ENCODE results near the gene PDIK1L. TPM values are rescaled to one million over a fixed set of nuclear protein-coding genes. Genes with fewer than 3 reads are reported as not detected.
"Not testable (repeated sequence)": the region's sequence is repeated elsewhere in the genome, so short reads cannot be mapped to it uniquely, and the experiment has no call there.

The PDIK1L gene
- total RNA-seq, 1 donor from 2014 or later: 7.2 TPM

DNA sequence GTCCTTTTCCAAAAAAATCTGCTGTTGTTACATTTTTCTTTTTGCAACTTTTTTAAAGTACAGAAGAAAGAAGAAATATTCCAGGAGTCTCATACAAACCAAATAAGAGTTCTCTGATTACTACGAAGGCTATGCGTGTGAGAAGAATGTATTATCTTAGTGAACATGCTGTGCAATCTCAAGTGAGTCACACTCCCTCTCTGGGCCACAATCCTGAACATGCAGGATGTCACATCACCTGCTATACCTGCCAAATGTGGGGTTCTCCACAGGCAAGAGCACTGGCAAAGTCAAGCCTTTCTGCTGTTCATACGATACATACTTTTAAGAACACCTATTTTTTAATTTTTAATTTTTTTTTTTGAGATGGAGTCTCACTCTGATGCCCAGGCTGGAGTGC lies 22.5 kb upstream of the PDIK1L start:
- H3K27ac Mint-ChIP-seq (ENCODE audit: unreplicated experiment): no peak overlapping the region
- no peak for DNase-seq
- TF ChIP-seq, protein P1, sequence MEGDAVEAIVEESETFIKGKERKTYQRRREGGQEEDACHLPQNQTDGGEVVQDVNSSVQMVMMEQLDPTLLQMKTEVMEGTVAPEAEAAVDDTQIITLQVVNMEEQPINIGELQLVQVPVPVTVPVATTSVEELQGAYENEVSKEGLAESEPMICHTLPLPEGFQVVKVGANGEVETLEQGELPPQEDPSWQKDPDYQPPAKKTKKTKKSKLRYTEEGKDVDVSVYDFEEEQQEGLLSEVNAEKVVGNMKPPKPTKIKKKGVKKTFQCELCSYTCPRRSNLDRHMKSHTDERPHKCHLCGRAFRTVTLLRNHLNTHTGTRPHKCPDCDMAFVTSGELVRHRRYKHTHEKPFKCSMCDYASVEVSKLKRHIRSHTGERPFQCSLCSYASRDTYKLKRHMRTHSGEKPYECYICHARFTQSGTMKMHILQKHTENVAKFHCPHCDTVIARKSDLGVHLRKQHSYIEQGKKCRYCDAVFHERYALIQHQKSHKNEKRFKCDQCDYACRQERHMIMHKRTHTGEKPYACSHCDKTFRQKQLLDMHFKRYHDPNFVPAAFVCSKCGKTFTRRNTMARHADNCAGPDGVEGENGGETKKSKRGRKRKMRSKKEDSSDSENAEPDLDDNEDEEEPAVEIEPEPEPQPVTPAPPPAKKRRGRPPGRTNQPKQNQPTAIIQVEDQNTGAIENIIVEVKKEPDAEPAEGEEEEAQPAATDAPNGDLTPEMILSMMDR (IDR thresholded peaks at IDR 0.05; ENCODE audit: partially characterized antibody, unreplicated experiment): no peak
- H3K4me3 Mint-ChIP-seq (ENCODE audit: unreplicated experiment): no peak overlapping the region
- peaks cover 5% of the 10 kb centered on the region for H3K27me3 Mint-ChIP-seq (ENCODE audit: unreplicated experiment)
- H3K4me1 Mint-ChIP-seq (ENCODE audit: low read depth, unreplicated experiment): no peaks in the 10 kb centered on the region
- peaks cover 3% of the 10 kb centered on the region for H3K9me3 Mint-ChIP-seq (ENCODE audit: unreplicated experiment)
- peaks cover 3% of the 10 kb centered on the region for H3K36me3 Mint-ChIP-seq (ENCODE audit: unreplicated experiment)

DNA sequence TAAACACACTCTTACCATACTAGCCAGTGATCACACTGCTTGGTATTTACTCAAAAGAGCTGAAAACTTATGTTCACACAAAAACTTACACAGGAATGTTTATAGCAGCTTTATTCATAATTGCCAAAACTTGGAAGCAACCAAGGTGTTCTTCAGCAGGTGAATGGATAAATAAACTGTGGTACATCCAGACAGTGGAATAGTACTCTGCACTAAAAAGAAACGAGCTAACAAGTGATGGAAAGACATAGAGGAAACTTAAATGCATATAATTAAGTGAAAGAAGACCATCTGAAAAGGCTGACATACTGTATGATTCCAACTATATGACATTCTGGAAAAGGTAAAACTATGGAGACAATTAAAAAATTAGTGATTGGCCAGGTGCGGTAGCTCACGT lies 20.7 kb upstream of the PDIK1L start:
- TF ChIP-seq, protein P1 (IDR thresholded peaks at IDR 0.05; ENCODE audit: partially characterized antibody, unreplicated experiment): no peak
- peaks cover 5% of the 10 kb centered on the region for H3K27me3 Mint-ChIP-seq (ENCODE audit: unreplicated experiment)
- no peak overlapping the region for H3K4me3 Mint-ChIP-seq (ENCODE audit: unreplicated experiment)
- peaks cover 3% of the 10 kb centered on the region for H3K36me3 Mint-ChIP-seq (ENCODE audit: unreplicated experiment)
- peaks cover 3% of the 10 kb centered on the region for H3K9me3 Mint-ChIP-seq (ENCODE audit: unreplicated experiment)
- peaks cover 6% of the 10 kb centered on the region for H3K4me1 Mint-ChIP-seq (ENCODE audit: low read depth, unreplicated experiment)
- H3K27ac Mint-ChIP-seq (ENCODE audit: unreplicated experiment): no peak overlapping the region
- no peak for DNase-seq

DNA sequence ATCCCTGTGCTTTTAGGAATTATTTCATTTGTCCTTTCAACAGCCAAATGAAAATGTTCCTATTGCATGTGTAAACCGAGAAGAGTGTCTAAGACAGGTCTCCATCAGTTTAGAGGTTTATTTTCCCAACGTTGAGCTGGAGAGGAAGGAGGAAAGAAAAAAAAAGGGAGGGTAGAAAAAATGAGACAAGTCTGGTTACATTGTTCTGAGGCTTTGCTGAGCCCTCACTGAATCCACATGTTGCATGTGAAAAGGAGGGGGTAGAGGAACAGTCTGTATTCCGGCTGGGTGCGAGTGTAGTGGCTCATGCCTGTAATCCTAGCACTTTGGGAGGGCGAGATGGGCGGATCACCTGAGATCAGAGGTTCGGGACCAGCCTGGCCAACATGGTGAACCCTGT lies 19.2 kb upstream of the PDIK1L start:
- Mint-ChIP-seq H3K4me3 (ENCODE audit: unreplicated experiment) (no peak overlapping the region), H3K36me3 (ENCODE audit: unreplicated experiment) (peaks cover 3% of the 10 kb centered on the region), H3K4me1 (ENCODE audit: low read depth, unreplicated experiment) (peaks cover 6% of the 10 kb centered on the region), H3K9me3 (ENCODE audit: unreplicated experiment) (peaks cover 3% of the 10 kb centered on the region), H3K27ac (ENCODE audit: unreplicated experiment) (no peak overlapping the region), H3K27me3 (ENCODE audit: unreplicated experiment) (peaks cover 5% of the 10 kb centered on the region)
- DNase-seq: no peak
- TF ChIP-seq, protein P1 (IDR thresholded peaks at IDR 0.05; ENCODE audit: partially characterized antibody, unreplicated experiment): no peak

DNA sequence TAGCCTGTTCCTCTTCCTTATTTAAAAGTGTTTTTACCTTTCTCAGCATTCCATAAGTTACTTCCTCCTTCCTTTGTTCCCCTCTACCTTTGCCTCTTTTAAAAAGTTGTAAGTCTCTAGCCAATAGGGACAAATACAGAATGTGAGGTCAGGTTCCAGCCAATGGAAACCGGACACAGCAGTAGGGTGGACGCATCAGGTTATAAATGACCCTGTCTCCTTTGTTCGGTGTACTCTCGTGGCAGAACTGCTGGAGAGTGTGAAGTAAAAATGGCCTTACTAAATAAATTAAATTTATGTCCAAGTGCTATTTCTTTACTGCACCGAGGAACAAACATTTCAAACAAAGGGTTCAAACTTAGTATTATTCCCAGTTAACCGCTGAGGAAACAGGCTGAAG lies 18.1 kb upstream of the PDIK1L start:
- H3K9me3 Mint-ChIP-seq (ENCODE audit: unreplicated experiment); H3K4me3 Mint-ChIP-seq (ENCODE audit: unreplicated experiment); DNase-seq; H3K27me3 Mint-ChIP-seq (ENCODE audit: unreplicated experiment); H3K4me1 Mint-ChIP-seq (ENCODE audit: low read depth, unreplicated experiment); H3K36me3 Mint-ChIP-seq (ENCODE audit: unreplicated experiment); H3K27ac Mint-ChIP-seq (ENCODE audit: unreplicated experiment): not testable (repeated sequence)

DNA sequence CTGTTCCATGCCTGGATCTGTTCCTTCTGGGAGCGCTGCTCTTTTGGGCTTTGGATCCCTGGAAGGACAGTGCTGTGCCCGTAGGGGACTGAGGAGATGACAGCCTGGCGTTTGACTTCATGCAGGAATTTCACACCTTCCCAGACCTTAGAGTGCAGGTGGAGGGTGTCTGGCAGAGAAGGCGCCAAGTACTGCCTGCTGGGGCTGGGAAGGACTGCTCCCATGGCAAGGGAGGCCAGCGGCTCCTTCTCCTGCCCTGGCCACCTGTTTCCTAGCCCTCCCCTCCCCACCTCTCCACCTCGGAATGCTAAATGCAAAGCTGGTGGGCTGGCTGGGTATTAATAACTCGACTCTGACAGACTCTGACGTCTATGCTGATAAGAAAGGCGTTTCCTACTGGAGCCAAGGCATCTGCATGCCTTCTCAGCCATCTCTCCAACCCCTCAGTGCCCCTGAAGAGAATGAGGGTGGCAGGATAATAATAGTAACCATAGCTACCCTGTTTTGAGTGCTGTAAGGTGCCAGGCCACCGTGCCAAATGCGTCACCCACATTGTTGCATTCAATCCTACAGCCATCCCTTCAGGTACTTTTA lies 17.5 kb upstream of the PDIK1L start:
- DNase-seq: no peak
- TF ChIP-seq, protein P1 (IDR thresholded peaks at IDR 0.05; ENCODE audit: partially characterized antibody, unreplicated experiment): no peak
- H3K36me3 Mint-ChIP-seq (ENCODE audit: unreplicated experiment): peaks cover 3% of the 10 kb centered on the region
- peaks cover 3% of the 10 kb centered on the region for H3K9me3 Mint-ChIP-seq (ENCODE audit: unreplicated experiment)
- peaks cover 5% of the 10 kb centered on the region for H3K27me3 Mint-ChIP-seq (ENCODE audit: unreplicated experiment)
- H3K4me3 Mint-ChIP-seq (ENCODE audit: unreplicated experiment): no peak overlapping the region
- H3K27ac Mint-ChIP-seq (ENCODE audit: unreplicated experiment): no peak overlapping the region
- peaks cover 6% of the 10 kb centered on the region for H3K4me1 Mint-ChIP-seq (ENCODE audit: low read depth, unreplicated experiment)
